Fibroblast of skin of left quadriceps (primary cell): ENCODE results near the gene AGBL3.
"Not testable (repeated sequence)": the region's sequence is repeated elsewhere in the genome, so short reads cannot be mapped to it uniquely, and the experiment has no call there.

Experiments used
- DNase-seq, 2 experiments: peaks; one replicate each; pipeline ENCODE4 v3.0.0-alpha.2; 2013; ENCODE audit warnings: low read depth in 2 of 2

Gene AGBL3

DNA sequence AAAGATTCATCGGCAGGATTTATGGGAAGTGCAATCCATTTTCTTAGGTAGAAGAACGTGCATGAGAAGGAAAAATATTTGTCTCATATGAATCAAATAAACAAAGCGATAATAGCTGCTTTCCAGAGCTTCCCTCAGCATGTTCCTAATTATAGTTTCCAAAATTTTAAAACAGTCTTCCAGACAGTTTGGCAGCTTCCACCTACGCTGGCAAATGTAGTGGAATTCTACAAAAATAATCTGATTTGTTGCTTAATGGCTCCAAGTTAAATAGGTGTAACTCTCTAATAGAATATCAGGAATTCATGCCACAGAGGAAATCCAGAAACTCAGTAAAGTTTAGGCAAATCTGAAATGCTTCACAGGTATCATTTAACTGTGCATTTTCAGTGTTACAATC is 23.3 kb upstream of the AGBL3 start:
- DNase-seq, result no peak

GRCh38 chr7:134966691-134967090 is 19.6 kb upstream of the AGBL3 start:
- no peak for DNase-seq

GRCh38 chr7:134968110-134968509 is 18.2 kb upstream of the AGBL3 start:
- DNase-seq, result no peak

GRCh38 chr7:134981645-134982044 is 4.7 kb upstream of the AGBL3 start:
- DNase-seq, result not testable (repeated sequence)

- no peak for DNase-seq
These were observed 380 bp upstream of the AGBL3 start for GRCh38 chr7:134985894-134986362.

GRCh38 chr7:134988161-134988560 is 1.9 kb downstream of the AGBL3 start:
- DNase-seq, result no peak

DNA sequence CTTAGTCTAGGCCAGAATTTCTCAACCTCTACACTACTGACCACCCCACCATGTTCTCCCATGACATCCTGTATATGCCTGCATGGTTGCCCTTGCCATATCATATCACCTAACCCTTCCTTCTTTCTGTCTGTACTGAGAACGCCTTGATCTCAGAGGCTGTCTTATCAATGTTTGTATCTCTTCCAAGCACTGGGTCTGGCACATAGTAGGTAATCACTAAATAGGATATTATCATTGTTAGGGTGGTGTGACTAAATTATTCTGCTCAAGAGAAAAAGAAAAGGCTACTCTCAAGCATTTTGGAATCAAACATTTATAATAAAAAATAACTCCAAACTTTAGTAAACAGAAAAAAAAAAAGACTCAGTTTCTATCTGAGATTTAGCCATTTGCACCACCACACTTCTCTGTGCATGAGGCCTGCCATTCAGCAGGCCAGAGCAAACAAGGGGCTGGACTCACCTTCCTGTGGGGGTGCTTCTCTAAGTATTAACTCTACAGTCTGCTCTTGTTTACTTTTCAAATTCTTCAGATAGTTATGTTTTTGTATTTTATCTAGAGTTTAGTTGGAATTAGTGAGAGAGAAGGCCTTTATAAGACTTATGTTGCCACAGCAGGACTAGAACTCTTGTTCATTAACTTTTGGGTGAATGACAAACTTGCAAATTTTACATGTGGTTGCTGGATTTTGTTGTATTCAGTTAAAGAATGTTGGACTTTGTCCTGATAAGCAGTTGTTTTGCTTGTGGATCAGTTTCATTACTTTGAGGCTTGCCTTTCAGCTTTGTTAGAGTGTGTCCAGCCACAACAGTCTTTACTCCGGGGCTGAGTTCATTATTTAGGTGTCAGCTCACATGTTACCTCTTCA is 5.4 kb downstream of the AGBL3 start:
- DNase-seq, result no peak

GRCh38 chr7:134992626-134993179 is 6.4 kb downstream of the AGBL3 start:
- no peak for DNase-seq

DNA sequence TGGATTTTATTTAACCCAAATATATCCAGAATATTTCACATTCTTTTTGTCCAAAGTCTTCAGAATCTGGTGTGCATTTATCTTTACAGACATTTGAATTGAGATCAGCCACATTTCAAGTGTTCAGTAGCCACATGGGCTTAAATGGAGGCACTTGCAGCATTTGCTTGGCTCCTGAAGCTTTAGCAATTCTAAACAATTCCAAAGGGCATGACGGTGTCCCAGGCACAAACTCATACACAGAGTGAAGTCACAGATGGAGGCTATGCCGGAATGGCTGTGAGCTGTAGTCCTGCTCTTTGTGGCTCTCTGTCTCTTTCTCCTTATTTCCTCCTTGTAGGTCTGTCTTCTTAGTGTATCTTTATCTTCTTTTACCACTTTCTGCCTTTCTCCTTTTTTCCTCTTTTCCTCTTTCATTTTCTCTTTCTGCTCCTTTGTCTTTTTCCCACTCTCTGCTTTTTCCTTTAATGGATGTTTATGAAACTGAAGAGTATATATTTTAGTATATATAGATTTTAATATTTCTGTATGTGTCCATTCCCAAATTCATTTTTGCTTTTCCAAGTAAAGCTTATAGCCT is 7.7 kb downstream of the AGBL3 start:
- no peak for DNase-seq

- DNase-seq, result no peak
These were observed 9.2 kb downstream of the AGBL3 start for GRCh38 chr7:134995239-134996096.

DNA sequence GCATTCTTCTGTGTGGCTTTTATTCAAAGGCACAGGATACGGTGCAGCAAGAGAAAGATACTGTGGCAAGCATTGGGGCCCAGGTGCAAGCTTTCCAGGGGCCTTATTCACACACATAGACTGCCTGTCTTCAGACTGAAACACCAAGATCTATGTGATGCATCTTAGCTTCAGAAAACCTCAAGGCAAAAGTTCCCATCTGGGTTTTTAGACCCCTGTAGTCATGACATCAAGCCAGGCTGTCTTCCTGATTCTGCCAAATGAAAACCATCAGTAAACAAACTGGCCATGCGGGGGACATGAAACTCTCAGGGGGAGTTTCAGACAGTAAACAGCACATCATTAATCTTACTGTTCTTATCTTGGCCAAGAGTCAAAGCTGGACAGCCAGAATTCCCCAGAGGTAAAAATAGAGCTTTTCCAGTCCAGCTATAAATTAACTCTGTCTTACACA is 9.8 kb downstream of the AGBL3 start:
- DNase-seq, result no peak

DNA sequence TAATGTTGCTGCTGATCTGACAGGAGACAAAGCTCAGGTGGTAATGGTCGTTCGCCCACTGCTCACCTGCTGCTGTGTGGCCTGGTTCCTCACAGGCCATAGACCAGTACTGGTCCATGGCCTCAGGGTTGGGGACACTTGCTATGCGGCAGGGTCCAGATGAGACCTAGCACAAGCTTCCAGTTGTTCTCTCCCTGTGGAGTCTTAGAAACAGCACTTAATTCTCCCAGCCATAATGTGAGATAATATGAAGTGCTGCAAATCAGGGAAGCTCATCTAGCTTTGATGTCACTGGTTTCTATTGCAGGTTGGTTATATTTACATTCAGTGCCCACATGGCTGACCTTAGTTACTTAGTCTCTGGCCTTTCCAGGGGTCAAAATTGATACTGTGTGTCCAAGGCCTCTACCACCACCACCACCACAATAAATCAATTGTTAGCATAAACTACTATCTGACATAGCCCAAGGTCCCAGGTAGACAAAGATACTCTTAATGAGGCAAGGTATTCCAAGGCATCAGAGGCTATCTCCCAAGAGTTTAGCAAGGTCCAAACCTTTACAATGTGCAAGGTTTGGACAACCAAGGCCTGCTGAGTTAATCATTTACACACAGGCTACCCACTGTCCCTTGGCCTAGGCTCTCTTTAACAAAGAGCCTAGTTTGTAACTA is 11.0 kb downstream of the AGBL3 start:
- no peak for DNase-seq

- no peak for DNase-seq
These were observed 12.8 kb downstream of the AGBL3 start for GRCh38 chr7:134999136-134999535.

GRCh38 chr7:135001390-135002165 is 15.3 kb downstream of the AGBL3 start:
- DNase-seq, result peak in 1 of 2 experiments; percentile 8

GRCh38 chr7:135012229-135012628 is 25.9 kb downstream of the AGBL3 start:
- DNase-seq, result no peak

- DNase-seq, result no peak
These were observed 37.3 kb downstream of the AGBL3 start for GRCh38 chr7:135023622-135024021.

GRCh38 chr7:135035252-135035651 is 48.9 kb downstream of the AGBL3 start:
- no peak for DNase-seq

GRCh38 chr7:135067017-135067416 is 80.7 kb downstream of the AGBL3 start:
- DNase-seq, result not testable (repeated sequence)

GRCh38 chr7:135074096-135074495 is 87.8 kb downstream of the AGBL3 start:
- DNase-seq, result no peak

DNA sequence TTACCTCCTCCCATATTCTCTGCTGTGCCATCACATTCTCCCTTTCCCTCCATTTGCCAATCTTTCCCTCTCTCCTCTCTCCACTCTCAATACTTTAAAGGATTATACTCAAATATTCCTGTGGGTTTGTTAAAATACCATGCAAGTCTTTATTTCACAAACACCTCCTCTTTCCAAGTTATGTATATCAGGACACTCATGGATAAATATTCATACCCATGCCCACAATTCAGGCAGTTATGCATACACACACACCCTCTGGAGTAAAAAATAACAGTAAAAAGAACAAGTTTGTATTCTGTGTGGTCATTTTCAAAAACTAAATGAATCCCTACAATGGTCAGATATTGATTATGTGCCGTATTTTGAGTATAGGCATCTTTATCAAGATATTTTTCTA is 88.2 kb downstream of the AGBL3 start:
- no peak for DNase-seq

- no peak for DNase-seq
These were observed 89.4 kb downstream of the AGBL3 start for GRCh38 chr7:135075716-135076115.
